Endometrial microvascular endothelial cells (primary cell): ENCODE results near the gene OR52D1. TPM values are rescaled to one million over a fixed set of nuclear protein-coding genes. Genes with fewer than 3 reads are reported as not detected.

Source experiments
- in situ Hi-C: cut with HindIII; loops from 2 replicates; pipeline ENCODE4 v1.10.0; 2017; ENCODE audit warnings: low sequenced_read_pairs, low pct_unique_long_range_greater_than_20kb; ENCODE audit errors: inconsistent ontology term
- total RNA-seq: library from RNA; depleted of rRNA; stranded (reverse); fragments of >200 nt; gene quantifications from one replicate; pipeline ENCODE4 v1.2.3, GENCODE V29; 2015; ENCODE audit errors: inconsistent ontology term

The OR52D1 gene
- total RNA-seq = not detected

DNA sequence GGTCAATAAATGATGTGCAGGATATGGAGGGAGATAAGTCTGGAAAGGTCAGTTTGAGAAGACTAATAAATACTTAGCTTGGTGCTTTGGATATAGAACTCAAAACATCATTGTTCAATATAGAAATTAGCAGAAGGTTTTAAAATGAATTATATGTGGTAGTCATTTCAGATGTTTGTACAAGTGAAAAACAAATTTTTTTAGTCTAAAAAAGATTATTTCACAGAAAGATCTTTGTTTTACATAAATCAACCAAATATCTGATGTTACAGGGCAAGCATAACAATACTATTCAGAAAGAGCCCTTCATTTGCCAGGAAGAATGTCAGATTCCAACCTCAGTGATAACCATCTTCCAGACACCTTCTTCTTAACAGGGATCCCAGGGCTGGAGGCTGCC, at the start of gene OR52D1:
TSS of gene OR52D1 (plus strand) at position 301 of the 400 bp plus-strand sequence. CDS start at position 323, 22 bp downstream.
- in situ Hi-C loops = no loop called here

DNA sequence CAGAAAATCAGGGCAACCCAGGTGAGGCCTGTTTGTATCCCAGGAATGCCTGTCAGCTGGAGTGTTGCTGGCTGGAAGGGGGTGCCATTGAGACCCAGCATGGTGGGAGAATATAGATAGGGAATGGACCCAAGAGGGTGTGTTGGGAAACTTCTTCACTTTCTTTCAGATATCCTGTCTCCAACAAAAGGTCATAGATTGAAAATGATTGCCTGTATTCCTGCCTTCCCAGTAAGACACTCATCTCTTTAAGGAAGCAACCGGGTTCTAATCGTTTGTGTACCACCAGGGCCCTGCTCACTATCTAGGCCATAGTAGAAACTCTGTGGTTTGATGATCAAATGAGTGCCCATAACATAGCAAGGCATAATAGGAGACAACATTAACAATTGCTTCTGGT, 47.1 kb upstream of the OR52D1 start, which contains the start of gene OR51I1:
TSS of gene OR51I1 (minus strand) at position 101 of the 400 bp plus-strand sequence. CDS start at position 101, 0 bp downstream.
- in situ Hi-C loops = no loop called here

DNA sequence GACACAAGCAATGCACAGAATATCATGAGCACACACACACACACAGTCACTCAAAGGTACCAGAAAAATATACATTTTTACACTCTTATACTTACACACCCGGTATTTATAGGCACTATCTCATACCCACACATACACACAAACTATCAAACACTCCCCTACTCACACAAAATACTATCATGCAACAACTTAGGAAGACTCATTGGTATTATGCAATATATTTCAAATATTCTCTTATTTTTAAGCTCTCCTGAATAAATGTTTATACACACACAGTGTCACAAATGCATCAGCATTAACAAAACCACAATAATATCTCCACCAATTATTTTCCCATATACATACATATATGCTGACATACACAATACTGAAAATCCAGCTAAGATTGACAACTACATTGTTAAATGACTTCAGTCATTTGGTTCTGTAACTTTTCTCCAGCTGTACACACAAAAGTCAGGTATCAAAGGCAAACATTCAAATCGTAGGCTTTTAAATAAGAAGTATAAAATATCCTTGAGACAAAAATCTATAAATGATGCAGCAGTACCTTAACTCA, 44.6 kb upstream of the OR52D1 start:
- in situ Hi-C loops = no loop called here

DNA sequence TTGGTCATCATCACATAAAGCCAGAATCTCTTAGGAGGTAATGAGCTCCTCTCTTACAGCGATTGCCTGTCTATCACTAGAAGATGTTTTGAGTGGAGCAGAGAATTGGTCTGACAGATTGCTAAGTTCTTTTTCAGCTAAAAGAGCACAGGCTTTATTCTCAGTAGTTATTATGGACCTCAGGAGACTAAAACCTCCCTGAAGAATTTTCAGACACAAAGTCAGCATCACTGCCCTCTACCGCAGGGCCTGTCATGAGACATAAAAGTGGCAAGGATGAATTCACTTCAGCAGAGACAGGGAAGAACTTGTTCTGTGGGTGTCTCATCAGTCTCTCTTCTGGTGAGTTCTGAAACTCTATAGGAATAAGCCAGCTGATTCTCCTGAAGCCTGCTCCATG, 39.5 kb upstream of the OR52D1 start, which contains the start of gene OR51I2:
TSS of gene OR51I2 (plus strand) at position 301 of the 400 bp plus-strand sequence. CDS start 4,166 bp downstream, outside the sequence.
- in situ Hi-C loops = no loop called here

DNA sequence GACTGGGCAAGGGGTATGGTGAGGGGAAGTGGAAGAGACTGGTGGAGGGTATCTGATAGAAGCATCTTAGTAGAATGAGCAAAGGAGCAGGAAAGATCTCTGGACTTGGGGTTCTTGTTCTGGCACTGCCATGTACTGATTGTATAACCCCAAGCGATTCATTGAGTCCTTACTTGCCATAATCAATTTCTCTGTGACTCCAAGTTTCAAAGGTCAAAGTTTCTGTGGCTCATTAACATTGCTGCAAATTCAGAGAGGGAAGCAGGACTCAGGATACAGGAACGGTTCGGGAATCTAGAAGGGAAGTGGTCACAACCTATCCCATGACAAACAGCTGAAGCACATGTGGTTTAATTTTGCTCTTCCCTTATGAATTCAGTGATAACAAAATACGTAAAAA, 39.1 kb upstream of the OR52D1 start:
- in situ Hi-C loops = no loop called here

DNA sequence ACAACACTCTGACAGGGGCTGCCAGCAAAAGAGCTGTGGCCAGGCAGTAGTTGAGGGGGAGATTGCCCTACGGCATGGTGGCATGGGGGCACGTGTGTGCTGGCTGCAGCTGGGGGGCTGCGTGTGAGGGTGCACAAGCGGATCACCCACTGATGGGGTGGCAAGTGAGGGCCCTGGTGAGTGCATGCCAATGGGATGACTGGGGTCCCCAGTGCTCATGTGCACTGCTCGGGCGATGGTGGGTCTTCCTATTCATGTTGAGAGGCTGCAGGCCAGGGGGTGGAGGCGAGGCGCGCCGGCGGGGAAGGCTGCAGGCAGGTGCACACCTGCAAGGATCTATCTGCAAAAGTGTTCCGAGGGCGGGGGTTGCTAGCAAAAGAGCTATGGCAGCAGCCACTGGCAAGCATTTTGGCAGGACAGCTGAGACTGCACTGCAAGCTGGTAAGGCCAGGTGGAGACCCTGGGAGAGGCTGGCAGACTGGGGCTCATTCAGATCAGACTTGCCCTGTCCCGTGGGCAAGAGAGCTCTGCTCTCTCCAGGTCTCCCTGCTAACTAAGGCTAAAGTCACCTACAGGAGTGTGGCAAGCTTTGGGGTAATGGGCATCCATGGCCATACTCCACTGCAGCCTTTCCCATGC, 27.4 kb upstream of the OR52D1 start:
- in situ Hi-C loops = no loop called here

DNA sequence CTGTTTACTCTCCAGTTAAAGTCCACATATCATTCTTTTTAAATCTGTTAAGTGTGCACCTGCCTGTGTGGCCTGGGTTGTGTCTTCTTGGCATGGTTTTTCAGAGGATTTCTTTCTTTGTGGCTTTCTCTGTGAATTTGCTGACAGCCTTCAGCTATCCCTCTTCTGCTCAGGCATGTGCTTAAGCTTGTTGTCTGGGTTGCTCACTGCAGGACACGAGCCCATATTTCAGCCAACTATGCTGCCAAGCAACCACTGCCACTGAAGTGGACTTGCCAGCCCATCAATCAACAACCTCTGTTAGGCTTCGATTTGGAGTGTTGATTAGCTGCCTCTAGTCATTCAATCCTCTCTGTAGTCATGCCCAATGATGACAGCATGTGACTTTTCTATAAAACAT, 21.0 kb upstream of the OR52D1 start:
- in situ Hi-C loops = no loop called here

DNA sequence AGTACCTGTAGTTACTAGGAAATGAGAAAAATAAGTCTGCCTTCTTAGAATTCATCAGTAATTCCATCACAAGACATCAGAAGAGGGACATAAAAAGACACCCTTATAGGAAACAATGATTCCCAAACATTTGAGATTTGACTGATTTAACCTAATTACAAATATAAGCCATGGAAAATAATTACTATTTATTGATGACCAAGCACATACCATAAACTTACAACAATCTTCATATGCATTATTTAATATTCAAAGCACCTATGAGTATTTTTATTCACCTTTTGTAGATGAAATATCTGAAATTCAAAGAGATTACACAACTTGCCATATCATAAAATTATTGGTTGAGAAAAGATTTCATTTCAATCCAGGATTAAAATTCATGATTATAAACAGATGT, 14.6 kb upstream of the OR52D1 start:
- in situ Hi-C loops = no loop called here

DNA sequence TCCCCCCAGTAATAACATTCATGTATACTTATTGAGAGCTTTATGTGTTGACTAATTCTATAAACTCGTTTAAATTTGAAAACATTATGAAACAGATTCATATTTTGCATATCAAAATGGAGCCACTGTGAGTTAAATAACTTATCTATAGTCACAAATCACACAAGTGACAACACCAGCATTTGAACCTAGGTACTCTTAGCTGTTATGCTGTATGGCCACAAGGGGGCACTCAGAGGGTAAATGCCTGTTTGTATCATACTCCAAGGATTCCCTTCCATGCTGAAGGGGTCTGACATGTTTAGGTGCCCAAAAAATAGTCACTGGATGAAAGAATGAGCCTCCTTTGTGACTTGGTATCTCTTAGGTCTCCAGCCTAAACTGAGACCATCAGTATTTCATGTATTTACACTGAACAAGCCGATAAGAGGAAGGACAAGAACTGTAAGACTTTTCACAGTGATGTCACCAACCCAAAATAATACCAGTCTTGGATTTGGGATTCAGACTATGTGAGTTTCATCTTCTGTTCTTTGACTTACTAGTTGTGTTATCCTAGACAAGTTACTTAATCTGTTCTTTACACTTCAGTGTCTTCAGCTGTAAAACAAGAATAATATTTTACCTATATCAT, 12.2 kb upstream of the OR52D1 start:
- in situ Hi-C loops = no loop called here

DNA sequence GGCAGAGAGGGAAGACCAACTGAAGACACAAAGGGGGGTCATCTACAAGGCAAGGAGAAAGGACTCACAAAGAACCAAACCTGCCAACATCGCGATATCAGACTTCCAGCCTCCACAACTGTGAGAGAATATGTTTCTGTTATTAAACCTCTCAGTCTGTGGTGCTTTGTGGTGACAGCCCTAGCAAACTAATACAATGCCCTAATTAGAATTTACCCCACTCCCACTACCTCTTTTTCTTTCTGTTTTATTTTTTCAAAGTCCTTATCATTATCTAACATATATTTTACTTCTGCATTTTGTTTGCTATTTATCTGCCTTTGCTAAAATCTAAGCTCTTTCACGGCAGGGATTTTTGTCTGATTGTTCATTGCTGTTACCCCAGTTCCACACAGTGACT, 2.5 kb upstream of the OR52D1 start:
- in situ Hi-C loops = no loop called here

DNA sequence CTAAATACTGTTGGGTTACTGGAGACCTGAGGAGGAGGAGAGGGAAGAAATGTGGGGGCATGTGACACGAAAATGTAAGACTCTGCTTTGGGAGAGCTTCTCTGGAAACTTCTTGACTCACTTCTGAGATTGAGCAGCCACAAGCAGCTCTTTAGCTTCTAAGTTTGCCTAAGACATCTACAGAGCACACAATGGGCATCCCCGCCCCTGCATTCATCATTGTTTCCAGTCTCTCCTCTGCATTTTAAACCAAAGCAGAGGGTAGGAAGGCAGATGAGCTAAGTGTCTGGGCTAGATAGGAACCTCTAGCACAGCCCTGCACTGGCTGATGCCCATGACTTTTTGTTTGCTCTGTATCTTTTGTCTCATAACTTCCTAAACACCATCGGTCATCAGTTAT, 2.1 kb upstream of the OR52D1 start:
- in situ Hi-C loops = no loop called here

DNA sequence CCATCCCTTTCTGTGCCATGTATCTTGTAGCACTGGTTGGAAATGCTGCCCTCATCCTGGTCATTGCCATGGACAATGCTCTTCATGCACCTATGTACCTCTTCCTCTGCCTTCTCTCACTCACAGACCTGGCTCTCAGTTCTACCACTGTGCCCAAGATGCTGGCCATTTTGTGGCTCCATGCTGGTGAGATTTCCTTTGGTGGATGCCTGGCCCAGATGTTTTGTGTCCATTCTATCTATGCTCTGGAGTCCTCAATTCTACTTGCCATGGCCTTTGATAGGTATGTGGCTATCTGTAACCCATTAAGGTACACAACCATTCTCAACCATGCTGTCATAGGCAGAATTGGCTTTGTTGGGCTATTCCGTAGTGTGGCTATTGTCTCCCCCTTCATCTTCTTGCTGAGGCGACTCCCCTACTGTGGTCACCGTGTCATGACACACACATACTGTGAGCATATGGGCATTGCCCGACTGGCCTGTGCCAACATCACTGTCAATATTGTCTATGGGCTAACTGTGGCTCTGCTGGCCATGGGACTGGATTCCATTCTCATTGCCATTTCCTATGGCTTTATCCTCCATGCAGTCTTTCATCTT, 414 bp downstream of the OR52D1 start:
- in situ Hi-C loops = no loop called here

DNA sequence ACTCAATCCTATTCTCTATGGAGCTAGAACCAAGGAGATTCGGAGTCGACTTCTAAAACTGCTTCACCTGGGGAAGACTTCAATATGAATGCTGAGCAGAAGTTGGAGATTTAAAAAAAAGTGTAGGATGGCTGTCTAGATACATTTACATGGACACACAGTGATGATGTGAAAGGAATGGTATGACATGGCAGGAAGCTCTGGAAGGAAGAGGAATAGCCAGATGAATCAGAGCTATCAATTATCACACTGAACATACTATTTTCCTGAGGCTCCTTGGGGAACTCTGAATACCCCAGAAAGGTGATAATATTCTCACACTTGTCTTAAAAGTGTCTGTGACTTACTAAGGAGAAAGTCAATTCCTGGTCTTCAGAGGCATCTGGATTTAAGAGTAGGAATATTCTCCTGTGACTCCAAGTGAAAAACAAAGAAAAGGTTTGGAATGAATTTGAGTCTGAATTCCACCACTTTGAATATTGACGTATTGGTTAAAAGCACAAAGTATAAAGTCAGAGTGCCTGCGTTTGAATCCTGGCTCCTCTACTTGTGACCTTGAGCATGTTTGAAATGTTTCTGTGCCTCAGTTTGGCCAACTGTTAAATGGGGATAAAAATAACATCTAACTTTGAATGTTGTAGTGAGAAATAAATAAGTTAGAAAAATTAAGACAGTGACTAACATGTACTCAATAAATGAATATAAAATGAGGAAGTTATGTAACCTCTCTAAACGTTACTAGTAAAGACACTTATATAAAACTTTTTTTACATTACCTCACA, 1.3 kb downstream of the OR52D1 start:
- in situ Hi-C loops = no loop called here

DNA sequence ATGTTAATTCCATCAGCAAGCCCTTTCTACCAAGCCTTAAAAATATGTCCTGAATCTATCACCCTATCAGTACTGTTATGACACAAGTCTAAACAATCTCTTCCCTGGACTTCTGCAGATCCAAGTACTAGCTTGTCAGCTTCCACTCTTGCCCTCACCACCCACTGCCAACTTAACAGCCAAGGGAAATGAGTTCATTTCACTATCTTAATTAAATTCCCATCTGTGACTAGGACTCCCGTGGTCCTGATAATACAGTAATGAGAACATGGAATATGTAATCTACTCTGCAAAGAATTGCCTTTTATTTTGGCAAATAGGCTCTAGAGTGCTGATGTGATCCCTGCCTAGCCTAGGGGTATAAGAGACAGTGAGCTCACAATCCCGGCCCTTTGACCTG, 11.2 kb downstream of the OR52D1 start:
- in situ Hi-C loops = no loop called here

DNA sequence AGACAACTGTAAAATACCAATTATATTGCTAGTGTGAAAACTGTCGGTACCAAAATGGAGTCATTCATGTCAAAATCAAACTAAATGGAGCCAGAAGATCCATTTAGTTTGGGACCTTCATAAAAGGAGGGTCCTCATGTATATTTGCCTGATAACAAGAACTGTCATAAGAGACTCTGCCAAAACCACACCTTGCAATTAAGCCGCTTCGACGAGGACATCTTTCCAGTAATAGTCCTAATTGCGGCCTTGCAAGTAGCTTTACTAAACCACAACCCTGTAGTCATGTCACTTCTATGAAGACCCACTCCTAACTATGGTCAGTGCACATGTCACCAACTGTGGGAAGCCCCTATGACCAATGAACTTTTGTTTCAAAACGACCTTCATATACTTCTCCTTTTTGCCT, 11.9 kb downstream of the OR52D1 start:
- in situ Hi-C loops = no loop called here

DNA sequence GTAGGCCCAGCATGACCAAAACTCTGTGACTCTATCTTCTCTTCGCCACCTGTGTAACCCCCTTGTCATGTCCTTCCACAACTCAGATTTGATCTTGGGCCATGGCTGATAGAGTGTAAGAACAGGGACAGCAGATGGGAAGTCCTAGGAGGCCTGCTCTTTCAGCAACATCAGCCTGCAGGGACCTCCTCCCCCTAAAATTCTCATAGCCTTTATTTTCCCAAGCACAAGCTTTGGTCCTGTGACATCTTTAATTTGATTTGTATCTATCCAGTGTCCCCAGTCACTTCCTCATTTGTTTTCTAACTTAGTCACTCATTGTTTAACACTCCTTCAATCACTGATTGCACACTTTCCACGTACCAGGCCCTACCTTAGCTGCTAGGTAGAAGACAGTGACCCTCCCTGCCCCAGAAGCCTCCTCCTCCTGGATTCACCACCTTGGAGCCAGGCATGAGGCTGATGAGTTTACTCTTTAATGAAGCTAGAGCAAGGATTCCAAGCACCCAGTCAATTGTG, 16.0 kb downstream of the OR52D1 start:
- in situ Hi-C loops = no loop called here

DNA sequence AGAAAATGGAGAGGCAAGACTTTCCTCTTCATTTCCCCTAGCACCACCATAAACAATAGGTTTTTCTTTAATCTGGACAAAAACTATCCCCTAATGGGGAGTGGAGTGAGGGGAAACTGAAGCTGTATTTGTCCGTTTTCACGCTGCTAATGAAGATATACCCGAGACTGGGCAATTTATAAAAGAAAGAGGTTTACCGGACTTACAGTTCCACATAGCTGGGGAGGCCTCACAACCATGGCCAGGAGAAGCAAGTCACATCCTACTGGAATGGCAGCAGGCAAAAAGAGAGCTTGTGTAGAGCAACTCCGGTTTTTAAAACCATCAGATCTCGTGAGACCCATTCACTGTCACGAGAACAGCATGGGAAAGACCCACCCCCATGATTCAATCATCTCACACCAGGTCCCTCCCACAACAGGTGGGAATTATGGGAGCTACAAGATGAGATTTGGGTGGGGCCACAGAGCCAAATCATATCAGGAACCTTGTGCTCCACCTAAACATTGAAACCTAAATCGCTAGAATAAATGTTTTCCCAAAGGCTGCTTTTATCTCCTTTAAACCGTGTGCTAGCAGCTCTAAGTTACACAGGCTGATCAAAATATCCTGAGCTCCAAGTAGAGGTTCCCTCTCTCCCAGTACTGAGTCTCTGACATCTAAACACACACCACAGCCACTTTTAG, 17.0 kb downstream of the OR52D1 start:
- in situ Hi-C loops = no loop called here

DNA sequence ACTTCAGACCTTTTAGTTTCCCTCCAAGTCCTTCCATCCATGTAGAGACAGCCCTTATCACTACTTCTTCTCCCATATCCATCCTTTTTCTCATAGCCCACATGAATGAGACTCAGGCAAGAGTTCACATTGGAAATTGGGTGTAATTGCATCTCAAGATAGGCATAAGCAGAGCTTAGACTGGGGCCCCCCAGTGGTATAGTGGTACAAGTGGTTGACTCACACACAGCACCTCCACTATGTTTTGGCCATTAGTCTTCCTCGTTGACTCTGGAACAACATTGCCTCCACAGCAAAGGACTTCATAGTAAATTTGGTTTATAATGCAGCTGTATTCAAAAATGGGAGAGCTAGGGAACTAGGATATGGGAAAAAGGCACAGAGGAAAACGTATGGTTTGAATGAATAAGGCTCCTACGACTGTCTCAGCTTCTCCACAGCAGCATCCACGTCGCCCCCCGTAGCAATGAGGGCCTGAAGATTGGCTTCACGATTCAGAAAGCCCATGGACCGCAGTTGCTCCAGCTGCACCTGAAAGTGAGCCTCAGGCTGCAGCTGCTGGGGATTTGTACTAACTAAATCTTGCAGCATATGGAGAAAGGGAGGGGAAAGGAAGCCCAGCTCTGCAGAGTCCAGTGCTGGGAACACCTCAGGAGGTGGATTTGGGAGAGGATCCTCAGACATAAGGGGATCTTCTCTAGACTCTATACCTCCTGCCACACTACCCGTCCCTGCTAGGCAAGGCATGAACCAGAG, 18.9 kb downstream of the OR52D1 start:
- in situ Hi-C loops = no loop called here
